DLD1 (cell line): ENCODE data around the gene GABRG3.

Experiments used
- in situ Hi-C: cut with HindIII; loops from 2 replicates; pipeline ENCODE4 v1.10.0; 2017; ENCODE audit warnings: low sequenced_read_pairs

GABRG3 gene

DNA sequence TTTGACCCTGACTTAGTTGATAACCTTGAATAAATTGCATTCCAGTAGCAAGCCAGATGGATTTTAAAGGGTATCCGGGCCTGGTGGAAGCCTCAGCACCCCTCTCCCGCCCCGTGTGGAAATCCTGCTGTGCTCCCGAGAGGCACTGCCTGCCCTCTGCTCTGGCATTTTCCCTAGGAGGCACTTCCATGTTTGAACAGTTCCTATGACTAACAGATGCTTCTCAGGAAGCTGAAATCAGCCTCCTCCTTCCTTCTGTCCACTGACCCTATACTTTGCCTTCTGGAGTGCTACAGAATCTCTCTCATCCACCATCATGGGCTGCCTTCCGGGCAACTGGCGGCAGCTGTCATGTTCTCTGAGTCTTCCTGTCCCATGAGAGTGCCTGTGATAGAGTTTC, 90.8 kb downstream of the GABRG3 start:
- in situ Hi-C loops = no loop called here

- in situ Hi-C loops = no loop called here
These were observed 92.0 kb downstream of the GABRG3 start for GRCh38 chr15:27062951-27063350.

DNA sequence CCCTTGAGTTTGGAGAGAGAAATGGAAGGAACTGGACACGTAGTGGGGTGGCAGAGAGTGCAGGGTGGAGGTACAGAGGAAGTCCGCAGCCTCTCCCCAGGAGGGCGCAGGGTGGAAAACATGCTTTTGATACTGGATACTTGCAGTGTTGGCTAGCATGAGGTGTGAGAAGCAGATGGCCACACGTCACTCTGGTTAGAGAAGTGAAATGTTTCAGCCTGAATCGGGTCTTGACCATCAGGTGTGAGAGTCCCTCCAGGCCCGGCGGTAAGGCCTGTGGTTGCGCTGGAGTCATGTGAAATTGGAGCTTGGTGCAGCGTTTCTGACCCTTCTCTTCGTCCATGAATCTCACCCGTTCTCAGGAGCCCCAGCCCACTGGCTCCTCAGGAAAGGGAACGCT, 93.1 kb downstream of the GABRG3 start:
- in situ Hi-C loops = no loop called here

DNA sequence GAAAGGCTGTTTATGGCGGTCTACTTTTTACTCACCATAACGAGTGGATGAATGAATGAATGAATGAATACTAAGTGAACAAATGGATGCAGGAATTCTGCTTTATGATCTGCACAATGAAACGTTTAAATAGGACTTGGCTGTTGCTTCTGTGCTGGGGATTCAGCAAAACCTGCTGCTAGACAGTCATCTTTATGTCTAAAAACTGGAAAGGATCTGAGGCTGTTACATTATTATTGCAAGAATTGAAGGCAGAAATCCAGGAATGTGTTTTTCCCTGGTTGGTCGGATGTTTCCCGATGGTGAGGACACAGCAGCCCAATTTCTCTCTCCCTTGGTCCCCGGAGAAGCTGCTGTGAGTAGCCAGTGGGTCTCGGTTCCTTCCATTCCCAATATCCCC, 94.2 kb downstream of the GABRG3 start:
- in situ Hi-C loops = no loop called here

GRCh38 chr15:27065785-27066184, 94.8 kb downstream of the GABRG3 start:
- in situ Hi-C loops = no loop called here

DNA sequence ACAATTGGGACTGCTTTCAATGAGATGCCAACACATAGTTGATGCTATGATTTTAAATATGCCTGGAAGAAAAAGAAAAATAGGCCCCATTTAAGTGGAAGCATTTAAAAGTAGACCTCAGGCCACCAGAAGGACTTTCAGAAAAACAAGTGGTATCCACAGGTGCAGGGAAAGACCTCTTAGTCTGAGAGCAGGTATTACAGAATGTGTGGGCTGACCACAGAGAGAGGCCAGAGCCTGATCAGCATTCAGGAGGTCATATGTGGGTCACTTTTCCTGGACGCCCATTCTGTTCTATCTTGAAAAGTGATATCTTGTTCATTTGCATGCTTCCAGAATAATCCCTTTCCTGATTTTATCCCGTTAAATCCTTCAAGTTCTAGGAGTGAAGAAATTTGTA, 95.5 kb downstream of the GABRG3 start:
- in situ Hi-C loops = no loop called here

DNA sequence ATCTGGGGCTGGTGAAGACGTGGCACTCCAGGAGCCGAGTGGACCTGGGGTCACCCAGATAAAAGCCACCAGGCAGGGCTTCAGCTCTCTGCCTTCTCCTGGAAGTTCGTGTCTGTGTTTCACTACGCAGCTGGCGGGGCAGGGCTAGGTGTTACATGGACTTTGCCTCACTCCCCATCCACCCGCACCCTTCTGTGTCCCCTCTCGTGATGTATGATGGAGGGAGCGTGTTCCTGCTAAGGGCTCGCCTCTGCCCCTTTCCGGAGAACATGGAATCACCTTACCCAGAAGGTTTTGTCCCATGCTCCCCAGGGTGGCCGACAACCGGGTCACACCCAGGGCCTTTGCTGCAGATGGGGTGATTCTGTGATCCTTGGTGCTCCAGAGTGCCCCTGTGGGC, 96.2 kb downstream of the GABRG3 start:
- in situ Hi-C loops = no loop called here

- in situ Hi-C loops = no loop called here
These were observed 99.9 kb downstream of the GABRG3 start for GRCh38 chr15:27070841-27071240.

DNA sequence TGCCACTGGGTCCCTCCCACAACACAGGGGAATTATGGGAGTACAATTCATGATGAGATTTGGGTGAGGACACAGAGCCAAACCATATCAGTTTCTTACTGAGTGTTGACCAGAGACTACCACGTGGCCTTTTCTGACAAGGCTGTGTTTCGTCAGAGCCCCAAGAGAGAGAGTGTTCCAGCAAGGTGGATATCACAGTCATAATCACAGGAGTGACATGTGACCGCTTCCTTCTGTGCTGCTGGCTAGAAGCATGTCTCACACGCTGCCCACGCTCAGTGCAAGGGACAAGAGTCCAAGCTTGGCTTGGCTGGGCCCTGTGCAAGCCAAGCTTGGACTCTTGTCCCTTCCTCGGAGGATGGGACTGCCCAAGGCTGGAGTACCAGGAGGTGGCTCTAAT, 103.2 kb downstream of the GABRG3 start:
- in situ Hi-C loops = no loop called here

- in situ Hi-C loops = no loop called here
These were observed 106.8 kb downstream of the GABRG3 start for GRCh38 chr15:27077790-27078189.

GRCh38 chr15:27081676-27082418, 110.9 kb downstream of the GABRG3 start:
- in situ Hi-C loops = no loop called here

DNA sequence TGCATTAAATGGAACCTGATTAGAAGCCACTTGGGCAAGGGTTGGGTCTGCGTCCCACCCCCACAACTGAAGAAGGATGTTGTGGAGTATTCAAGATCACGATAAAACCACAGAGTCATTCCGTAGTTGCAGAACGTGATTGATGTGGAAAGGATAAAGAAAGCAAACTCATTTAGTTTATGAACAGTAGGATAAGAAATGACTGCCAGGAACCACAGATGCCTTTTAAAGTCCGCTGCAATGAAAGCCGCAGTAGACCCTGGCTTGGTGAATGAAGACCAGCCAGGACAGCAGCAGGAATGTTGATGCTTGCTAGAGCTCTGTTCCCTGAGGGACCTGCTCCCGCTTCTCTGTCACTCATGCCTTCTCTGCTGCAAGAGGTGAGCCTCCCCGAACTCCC, 111.5 kb downstream of the GABRG3 start:
- in situ Hi-C loops = no loop called here

DNA sequence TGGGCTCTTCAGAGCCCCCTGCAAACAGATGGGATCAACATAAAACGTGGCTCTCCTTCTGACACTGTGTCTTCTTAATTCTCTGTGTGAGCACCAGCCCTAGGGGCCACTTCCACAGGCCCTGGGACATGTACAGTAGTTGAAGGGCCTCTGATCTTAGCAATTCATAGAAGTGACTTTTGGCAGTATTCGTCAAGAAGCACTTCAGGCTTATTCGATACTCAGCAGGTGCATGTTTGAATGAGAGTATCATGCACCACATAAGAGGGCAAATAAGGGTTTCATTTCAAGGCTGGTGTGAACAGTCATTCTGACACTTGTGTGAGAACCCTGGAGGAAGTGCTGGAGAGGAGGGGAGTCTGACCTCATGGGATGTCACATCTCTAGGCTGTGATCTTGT, 113.9 kb downstream of the GABRG3 start:
- in situ Hi-C loops = no loop called here

DNA sequence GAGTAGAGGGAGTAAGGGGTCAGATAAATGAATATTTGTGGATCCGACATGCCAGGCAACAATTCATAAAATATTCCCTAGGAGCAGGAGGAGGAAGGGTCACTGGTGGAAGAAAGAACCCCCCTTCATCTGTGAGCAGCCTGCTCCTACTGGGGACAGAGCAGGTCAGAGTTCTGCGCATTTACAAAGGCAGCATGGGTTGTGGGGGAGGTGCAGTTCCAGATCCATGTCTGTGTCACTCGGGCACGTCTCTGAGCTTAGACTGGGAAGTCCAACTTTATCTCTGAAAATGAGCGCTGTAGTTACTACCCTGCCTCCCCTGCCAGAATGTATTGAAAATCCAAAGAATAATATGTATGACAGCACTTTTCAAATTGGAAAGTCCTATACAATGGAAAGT, 115.2 kb downstream of the GABRG3 start:
- in situ Hi-C loops = no loop called here

DNA sequence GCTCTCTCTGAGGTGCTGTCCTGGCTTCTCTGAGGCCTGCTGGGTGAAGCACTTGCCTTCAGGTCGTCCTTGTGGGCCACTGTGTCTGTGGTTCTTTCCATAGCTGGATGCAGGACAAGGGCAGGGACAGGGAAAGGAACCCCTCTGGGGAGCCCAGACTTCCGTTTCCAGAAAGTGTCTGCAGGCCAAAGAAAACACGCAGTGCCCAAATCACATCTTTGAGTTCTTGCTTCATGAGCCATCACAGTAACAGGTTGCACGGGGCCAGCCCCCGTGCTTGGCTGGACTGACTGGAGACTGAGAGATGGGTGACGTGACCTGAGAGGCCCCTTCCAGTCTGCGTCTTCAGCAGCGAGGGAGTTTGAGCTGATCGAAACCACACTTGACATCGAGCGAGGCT, 115.8 kb downstream of the GABRG3 start:
- in situ Hi-C loops = no loop called here

DNA sequence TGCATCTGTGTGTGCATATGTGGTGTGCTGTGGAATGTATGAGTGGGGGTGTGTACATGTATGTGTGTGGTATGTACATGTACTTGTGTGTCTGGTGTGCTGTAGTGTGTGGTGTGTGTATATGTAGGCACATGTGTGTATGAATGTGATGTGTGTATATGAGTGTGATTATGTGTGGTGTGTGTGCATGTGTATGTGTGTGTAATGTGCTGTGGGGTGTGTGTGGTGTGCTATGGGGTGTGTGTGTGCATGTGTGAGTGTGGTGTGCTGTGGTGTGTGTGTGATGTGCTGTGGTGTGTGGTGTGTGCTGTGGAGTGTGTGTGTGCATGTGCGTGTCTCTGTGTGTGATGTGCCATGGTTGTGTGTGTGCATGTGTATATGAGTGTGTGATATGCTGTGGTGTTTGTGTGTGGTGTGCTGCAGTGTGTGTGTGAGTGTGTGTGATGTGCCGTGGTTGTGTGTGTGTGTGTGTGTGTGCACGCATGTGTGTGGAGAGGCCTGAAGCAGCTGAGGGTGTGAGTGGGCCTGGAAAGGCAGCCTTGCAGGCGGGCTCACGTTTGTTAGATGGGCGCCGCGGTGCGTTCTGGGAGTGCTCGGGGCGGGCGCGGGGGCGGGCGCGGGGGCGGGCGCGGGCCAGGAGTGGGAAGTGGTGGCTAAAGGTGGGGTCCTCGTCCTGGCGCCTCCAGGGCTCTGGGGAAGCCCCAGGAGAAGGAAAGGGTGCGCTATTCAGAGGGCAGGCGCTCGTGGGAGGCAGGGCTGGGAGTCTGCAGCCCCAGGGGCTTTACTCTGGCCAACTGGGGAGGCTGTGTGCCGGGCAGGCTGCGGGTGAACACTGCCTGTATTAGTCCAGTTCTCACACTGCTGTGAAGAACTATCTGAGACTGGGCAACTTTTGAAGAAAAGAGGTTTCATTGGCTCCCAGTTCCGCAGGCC, 116.9 kb downstream of the GABRG3 start:
- in situ Hi-C loops = no loop called here

DNA sequence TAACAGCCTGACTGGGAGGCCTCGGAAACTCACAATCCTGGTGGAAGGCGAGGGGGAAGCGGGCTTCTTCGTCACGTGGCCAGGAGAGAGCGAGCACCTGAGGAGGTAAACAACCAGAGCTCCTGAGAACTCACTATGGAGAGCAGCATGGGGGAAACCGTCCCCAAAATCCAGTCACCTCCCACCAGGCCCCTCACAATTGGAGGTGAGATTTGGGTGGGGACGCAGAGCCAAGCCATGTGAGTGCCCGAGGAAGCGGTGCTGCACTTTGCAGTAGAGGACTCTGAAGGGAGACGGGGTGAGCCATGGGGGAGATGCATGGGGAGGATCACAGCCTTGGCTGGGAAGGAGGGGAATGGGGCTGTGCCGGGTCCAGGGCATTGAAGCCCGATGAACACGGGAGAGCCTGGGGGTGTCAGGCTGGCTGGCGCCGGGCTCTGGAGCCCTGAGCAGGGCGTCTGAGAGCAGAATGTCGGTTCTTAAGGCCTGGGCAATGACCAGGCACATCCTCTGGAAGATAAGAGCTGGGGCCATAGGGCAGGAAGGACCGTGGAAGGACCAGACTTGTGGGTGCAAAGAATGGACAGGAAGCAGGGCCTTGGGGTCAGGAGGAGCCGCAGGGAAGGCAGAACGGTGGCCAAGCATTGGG, 117.7 kb downstream of the GABRG3 start:
- in situ Hi-C loops = no loop called here

GRCh38 chr15:27089233-27089586, 118.2 kb downstream of the GABRG3 start:
- in situ Hi-C loops = no loop called here

- in situ Hi-C loops = no loop called here
These were observed 118.7 kb downstream of the GABRG3 start for GRCh38 chr15:27089676-27090075.

- in situ Hi-C loops = no loop called here
These were observed 120.4 kb downstream of the GABRG3 start for GRCh38 chr15:27091270-27091940.

GRCh38 chr15:27092390-27092789, 121.4 kb downstream of the GABRG3 start:
- in situ Hi-C loops = no loop called here
